ENCODE data around the gene RBBP5.

DNA sequence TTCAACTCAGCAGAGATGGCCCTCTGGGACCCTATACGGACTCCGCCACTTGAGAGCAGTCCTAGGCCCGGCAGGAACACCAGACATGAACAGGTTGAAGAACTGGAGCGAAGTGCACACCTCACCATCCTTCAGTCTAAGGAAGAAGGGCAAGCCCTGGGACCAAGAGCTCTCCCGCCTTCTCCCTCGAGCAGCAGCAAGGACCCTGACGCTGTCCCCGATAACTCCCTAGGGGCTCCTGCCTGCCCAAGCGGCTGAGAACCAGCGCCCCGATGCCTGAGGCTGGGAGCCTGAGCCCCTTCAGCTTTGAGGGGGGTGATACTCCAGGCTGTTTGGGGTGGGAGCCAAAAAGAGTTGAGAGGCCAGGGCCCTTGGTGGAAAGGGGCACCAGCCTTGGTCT, 47.7 kb downstream of the RBBP5 start:
- TF ChIP-seq, protein P1, sequence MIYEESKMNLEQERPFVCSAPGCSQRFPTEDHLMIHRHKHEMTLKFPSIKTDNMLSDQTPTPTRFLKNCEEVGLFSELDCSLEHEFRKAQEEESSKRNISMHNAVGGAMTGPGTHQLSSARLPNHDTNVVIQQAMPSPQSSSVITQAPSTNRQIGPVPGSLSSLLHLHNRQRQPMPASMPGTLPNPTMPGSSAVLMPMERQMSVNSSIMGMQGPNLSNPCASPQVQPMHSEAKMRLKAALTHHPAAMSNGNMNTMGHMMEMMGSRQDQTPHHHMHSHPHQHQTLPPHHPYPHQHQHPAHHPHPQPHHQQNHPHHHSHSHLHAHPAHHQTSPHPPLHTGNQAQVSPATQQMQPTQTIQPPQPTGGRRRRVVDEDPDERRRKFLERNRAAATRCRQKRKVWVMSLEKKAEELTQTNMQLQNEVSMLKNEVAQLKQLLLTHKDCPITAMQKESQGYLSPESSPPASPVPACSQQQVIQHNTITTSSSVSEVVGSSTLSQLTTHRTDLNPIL (CRISPR knock-in tag; IDR thresholded peaks at IDR 0.05; ENCODE audit: low read depth) = no peak
- no peak for TF ChIP-seq ZNF70 (CRISPR knock-in tag; IDR thresholded peaks at IDR 0.05)
- TF ChIP-seq RARB (CRISPR knock-in tag; IDR thresholded peaks at IDR 0.05) = no peak
- TF ChIP-seq, protein P2, sequence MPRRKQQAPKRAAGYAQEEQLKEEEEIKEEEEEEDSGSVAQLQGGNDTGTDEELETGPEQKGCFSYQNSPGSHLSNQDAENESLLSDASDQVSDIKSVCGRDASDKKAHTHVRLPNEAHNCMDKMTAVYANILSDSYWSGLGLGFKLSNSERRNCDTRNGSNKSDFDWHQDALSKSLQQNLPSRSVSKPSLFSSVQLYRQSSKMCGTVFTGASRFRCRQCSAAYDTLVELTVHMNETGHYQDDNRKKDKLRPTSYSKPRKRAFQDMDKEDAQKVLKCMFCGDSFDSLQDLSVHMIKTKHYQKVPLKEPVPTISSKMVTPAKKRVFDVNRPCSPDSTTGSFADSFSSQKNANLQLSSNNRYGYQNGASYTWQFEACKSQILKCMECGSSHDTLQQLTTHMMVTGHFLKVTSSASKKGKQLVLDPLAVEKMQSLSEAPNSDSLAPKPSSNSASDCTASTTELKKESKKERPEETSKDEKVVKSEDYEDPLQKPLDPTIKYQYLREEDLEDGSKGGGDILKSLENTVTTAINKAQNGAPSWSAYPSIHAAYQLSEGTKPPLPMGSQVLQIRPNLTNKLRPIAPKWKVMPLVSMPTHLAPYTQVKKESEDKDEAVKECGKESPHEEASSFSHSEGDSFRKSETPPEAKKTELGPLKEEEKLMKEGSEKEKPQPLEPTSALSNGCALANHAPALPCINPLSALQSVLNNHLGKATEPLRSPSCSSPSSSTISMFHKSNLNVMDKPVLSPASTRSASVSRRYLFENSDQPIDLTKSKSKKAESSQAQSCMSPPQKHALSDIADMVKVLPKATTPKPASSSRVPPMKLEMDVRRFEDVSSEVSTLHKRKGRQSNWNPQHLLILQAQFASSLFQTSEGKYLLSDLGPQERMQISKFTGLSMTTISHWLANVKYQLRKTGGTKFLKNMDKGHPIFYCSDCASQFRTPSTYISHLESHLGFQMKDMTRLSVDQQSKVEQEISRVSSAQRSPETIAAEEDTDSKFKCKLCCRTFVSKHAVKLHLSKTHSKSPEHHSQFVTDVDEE (CRISPR knock-in tag; IDR thresholded peaks at IDR 0.05) = no peak
- TF ChIP-seq, protein P3, sequence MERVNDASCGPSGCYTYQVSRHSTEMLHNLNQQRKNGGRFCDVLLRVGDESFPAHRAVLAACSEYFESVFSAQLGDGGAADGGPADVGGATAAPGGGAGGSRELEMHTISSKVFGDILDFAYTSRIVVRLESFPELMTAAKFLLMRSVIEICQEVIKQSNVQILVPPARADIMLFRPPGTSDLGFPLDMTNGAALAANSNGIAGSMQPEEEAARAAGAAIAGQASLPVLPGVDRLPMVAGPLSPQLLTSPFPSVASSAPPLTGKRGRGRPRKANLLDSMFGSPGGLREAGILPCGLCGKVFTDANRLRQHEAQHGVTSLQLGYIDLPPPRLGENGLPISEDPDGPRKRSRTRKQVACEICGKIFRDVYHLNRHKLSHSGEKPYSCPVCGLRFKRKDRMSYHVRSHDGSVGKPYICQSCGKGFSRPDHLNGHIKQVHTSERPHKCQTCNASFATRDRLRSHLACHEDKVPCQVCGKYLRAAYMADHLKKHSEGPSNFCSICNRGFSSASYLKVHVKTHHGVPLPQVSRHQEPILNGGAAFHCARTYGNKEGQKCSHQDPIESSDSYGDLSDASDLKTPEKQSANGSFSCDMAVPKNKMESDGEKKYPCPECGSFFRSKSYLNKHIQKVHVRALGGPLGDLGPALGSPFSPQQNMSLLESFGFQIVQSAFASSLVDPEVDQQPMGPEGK (CRISPR knock-in tag; IDR thresholded peaks at IDR 0.05; ENCODE audit: borderline replicate concordance) = no peak
- TF ChIP-seq ARNTL (CRISPR knock-in tag; IDR thresholded peaks at IDR 0.05; ENCODE audit: borderline replicate concordance, low read depth) = no peak
- no peak for TF ChIP-seq ZFP30 (CRISPR knock-in tag; IDR thresholded peaks at IDR 0.05)
- TF ChIP-seq ZNF8 (CRISPR knock-in tag; IDR thresholded peaks at IDR 0.05) = no peak

Measured in SK-N-SH treated with all-trans-retinoic acid at 6 μM for 48 hours (cell line).